ENCODE measurements around the gene PDCD1.

GRCh38 chr2:241813644-241814392 is 44.9 kb downstream of the PDCD1 start:
- TF ChIP-seq CTCF (IDR thresholded peaks at IDR 0.05; ENCODE audit: insufficient read depth, low read length) (no peak), POLR2AphosphoS5 (IDR thresholded peaks at IDR 0.05; ENCODE audit: low read depth) (no peak), REST (IDR thresholded peaks at IDR 0.05; ENCODE audit: insufficient replicate concordance, low read depth) (no peak), GABPA (IDR thresholded peaks at IDR 0.05; ENCODE audit: low read depth) (no peak), SPI1 (IDR thresholded peaks at IDR 0.05; ENCODE audit: borderline replicate concordance, low read depth) (no peak)

Data from HL-60 (cell line).